HCT116 (cell line): ENCODE results near the gene ADARB1.

ENCODE experiments used
- EZH2 ChIP-seq: fragments of 200-600 bp; sonication (generic); IDR thresholded peaks from 2 replicates; pipeline ENCODE4 v1.6.1; 2017; ENCODE audit warnings: antibody characterized with exemption, mixed run types
- EZH2phosphoT487 ChIP-seq: fragments of 200-600 bp; IDR thresholded peaks from 2 replicates; pipeline ENCODE4 v1.6.1; 2018; ENCODE audit warnings: antibody characterized with exemption, borderline replicate concordance
- POLR2A ChIP-seq: IDR thresholded peaks from 2 replicates; pipeline ENCODE4 v1.7.0; 2011; ENCODE audit warnings: borderline replicate concordance; ENCODE audit not compliant: insufficient read depth, insufficient read length; ENCODE audit errors: extremely low read depth
- POLR2AphosphoS5 ChIP-seq: IDR thresholded peaks from 2 replicates; pipeline ENCODE4 v1.6.1; 2011; ENCODE audit warnings: mild to moderate bottlenecking, low read depth, low read length, moderate library complexity
- SIN3A ChIP-seq: IDR thresholded peaks from 2 replicates; pipeline ENCODE4 v1.6.1; 2012; ENCODE audit warnings: low read depth
- SP1 ChIP-seq: IDR thresholded peaks from 2 replicates; pipeline ENCODE4 v1.6.1; 2012; ENCODE audit warnings: low read depth
- TF ChIP-seq, protein P1 (sequence below): IDR thresholded peaks from 2 replicates; pipeline ENCODE4 v1.6.1; 2011; ENCODE audit warnings: mild to moderate bottlenecking, low read length, moderate library complexity; ENCODE audit not compliant: insufficient replicate concordance; ENCODE audit errors: extremely low read depth
- TF ChIP-seq, protein P2 (sequence below), 3 experiments: fragments of 200-600 bp in 1 of 3; sonication (generic) in 1 of 3; IDR thresholded peaks in 2 of 3; conservative IDR thresholded peaks in 1 of 3; 2 replicates each; pipeline ENCODE4 v1.5.1; 2012 to 2017; ENCODE audit warnings: low read depth in 2 of 3, low read length in 2 of 3, antibody characterized with exemption in 1 of 3, borderline replicate concordance in 1 of 3, control low read depth in 1 of 3, mild to moderate bottlenecking in 1 of 3, mixed read lengths in 1 of 3, mixed run types in 1 of 3, moderate library complexity in 1 of 3; ENCODE audit not compliant: insufficient read depth in 1 of 3
- TF ChIP-seq, protein P3 (sequence below): IDR thresholded peaks from 2 replicates; pipeline ENCODE4 v1.6.1; 2012
- TF ChIP-seq, protein P4 (sequence below): IDR thresholded peaks from 2 replicates; pipeline ENCODE4 v1.6.1; 2012
- TF ChIP-seq, protein P5 (sequence below): IDR thresholded peaks from 2 replicates; pipeline ENCODE4 v1.6.1; 2012; ENCODE audit warnings: low read depth

DNA sequence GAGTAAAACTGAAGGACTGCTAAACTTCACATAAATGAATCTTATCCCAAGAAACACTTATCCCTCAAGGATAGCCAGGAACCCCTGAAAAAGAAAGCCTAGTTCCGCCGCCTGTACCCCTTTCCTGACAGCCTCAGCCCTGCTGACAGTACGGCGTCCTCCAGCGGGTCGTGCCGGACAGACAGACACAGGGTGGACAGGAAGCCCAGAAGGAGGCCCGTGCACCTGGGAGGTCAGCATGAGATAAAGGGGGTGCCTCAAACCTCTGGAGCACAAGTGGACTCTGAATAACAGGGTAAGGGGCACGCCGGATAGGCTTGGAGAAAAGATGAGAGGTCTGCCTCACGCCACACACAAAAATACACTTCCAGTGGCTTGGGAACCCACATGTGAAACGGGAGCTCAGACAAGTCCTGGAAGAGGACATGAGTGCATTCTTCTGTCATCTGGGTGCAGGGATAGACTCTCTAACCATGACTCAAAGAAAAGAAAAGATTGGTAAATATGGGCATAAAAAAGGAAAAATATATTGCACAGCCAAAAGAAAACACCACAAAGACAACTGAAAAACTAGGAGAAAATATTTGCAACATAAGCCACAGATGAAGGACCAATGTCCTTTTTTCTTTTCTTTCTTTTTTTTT is 17.3 kb upstream of the ADARB1 start:
- TF ChIP-seq, protein P1, sequence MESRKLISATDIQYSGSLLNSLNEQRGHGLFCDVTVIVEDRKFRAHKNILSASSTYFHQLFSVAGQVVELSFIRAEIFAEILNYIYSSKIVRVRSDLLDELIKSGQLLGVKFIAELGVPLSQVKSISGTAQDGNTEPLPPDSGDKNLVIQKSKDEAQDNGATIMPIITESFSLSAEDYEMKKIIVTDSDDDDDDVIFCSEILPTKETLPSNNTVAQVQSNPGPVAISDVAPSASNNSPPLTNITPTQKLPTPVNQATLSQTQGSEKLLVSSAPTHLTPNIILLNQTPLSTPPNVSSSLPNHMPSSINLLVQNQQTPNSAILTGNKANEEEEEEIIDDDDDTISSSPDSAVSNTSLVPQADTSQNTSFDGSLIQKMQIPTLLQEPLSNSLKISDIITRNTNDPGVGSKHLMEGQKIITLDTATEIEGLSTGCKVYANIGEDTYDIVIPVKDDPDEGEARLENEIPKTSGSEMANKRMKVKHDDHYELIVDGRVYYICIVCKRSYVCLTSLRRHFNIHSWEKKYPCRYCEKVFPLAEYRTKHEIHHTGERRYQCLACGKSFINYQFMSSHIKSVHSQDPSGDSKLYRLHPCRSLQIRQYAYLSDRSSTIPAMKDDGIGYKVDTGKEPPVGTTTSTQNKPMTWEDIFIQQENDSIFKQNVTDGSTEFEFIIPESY: no peak
- TF ChIP-seq, protein P2, sequence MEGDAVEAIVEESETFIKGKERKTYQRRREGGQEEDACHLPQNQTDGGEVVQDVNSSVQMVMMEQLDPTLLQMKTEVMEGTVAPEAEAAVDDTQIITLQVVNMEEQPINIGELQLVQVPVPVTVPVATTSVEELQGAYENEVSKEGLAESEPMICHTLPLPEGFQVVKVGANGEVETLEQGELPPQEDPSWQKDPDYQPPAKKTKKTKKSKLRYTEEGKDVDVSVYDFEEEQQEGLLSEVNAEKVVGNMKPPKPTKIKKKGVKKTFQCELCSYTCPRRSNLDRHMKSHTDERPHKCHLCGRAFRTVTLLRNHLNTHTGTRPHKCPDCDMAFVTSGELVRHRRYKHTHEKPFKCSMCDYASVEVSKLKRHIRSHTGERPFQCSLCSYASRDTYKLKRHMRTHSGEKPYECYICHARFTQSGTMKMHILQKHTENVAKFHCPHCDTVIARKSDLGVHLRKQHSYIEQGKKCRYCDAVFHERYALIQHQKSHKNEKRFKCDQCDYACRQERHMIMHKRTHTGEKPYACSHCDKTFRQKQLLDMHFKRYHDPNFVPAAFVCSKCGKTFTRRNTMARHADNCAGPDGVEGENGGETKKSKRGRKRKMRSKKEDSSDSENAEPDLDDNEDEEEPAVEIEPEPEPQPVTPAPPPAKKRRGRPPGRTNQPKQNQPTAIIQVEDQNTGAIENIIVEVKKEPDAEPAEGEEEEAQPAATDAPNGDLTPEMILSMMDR (IDR thresholded peaks at IDR 0.05 in 2 of 3, conservative IDR thresholded peaks at IDR 0.05 in 1 of 3; ENCODE audit: borderline replicate concordance in 1 of 3, insufficient read depth in 1 of 3, low read depth in 2 of 3, low read length in 2 of 3): no peak
- no peak for TF ChIP-seq POLR2A
- TF ChIP-seq EZH2: no peak
- TF ChIP-seq, protein P3, sequence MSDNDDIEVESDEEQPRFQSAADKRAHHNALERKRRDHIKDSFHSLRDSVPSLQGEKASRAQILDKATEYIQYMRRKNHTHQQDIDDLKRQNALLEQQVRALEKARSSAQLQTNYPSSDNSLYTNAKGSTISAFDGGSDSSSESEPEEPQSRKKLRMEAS: no peak
- TF ChIP-seq, protein P4, sequence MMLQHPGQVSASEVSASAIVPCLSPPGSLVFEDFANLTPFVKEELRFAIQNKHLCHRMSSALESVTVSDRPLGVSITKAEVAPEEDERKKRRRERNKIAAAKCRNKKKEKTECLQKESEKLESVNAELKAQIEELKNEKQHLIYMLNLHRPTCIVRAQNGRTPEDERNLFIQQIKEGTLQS: no peak
- TF ChIP-seq SP1: no peak
- no peak for TF ChIP-seq SIN3A
- TF ChIP-seq, protein P5, sequence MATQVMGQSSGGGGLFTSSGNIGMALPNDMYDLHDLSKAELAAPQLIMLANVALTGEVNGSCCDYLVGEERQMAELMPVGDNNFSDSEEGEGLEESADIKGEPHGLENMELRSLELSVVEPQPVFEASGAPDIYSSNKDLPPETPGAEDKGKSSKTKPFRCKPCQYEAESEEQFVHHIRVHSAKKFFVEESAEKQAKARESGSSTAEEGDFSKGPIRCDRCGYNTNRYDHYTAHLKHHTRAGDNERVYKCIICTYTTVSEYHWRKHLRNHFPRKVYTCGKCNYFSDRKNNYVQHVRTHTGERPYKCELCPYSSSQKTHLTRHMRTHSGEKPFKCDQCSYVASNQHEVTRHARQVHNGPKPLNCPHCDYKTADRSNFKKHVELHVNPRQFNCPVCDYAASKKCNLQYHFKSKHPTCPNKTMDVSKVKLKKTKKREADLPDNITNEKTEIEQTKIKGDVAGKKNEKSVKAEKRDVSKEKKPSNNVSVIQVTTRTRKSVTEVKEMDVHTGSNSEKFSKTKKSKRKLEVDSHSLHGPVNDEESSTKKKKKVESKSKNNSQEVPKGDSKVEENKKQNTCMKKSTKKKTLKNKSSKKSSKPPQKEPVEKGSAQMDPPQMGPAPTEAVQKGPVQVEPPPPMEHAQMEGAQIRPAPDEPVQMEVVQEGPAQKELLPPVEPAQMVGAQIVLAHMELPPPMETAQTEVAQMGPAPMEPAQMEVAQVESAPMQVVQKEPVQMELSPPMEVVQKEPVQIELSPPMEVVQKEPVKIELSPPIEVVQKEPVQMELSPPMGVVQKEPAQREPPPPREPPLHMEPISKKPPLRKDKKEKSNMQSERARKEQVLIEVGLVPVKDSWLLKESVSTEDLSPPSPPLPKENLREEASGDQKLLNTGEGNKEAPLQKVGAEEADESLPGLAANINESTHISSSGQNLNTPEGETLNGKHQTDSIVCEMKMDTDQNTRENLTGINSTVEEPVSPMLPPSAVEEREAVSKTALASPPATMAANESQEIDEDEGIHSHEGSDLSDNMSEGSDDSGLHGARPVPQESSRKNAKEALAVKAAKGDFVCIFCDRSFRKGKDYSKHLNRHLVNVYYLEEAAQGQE: no peak
- no peak for TF ChIP-seq POLR2AphosphoS5
- no peak for TF ChIP-seq EZH2phosphoT487
